C4-2B (cell line): ENCODE measurements around the gene TCF4.

ENCODE experiments used
- H3K27ac ChIP-seq: fragments of 450-650 bp; 2 replicates; pipeline ENCODE4 v1.5.1; 2017
- ZFX ChIP-seq: fragments of 450-650 bp; IDR thresholded peaks from 2 replicates; pipeline ENCODE4 v1.6.1; 2017
- TF ChIP-seq, protein P1 (sequence below): fragments of 450-650 bp; conservative IDR thresholded peaks from 2 replicates; pipeline ENCODE4 v1.5.1; 2017; ENCODE audit warnings: mild to moderate bottlenecking

TCF4 gene

DNA sequence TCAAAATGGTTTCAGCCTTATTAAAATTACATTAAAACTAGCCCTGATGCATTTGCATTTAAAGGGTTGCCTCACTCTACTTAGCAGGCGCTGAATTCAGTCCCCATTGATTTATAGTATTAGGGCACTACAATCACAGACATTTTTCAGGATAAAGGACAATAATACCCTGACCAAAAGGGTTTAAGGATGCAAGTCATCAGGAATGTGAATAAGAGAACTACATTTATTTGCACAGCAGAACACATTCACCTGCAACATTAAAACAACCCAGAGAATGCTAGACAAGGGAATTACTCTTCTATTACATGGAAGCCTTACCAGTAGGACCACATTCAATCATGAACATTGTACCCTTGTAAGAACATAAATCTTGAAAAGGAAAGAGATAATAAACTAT, 93.6 kb downstream of the TCF4 start:
- no peak overlapping the region for H3K27ac ChIP-seq

DNA sequence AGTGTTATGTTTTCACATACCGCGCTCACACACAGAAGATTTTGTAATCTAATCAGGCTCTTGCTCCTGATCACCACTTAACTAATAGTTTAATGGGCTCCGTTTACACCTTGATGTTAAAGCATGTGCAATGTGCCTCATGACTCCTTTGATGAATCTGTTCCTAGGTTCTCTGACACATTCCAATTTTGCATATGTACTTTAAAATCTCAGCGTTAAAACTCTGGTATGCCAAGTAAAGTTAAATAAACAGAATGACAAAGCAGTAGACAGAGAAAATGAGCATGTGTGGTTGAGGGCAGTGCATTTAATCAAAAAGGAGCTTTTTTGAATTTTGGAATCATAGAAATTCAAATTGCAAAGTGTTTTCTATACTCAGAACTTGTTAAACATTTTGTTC, 96.4 kb downstream of the TCF4 start:
- no peak overlapping the region for H3K27ac ChIP-seq
- TF ChIP-seq, protein P1, sequence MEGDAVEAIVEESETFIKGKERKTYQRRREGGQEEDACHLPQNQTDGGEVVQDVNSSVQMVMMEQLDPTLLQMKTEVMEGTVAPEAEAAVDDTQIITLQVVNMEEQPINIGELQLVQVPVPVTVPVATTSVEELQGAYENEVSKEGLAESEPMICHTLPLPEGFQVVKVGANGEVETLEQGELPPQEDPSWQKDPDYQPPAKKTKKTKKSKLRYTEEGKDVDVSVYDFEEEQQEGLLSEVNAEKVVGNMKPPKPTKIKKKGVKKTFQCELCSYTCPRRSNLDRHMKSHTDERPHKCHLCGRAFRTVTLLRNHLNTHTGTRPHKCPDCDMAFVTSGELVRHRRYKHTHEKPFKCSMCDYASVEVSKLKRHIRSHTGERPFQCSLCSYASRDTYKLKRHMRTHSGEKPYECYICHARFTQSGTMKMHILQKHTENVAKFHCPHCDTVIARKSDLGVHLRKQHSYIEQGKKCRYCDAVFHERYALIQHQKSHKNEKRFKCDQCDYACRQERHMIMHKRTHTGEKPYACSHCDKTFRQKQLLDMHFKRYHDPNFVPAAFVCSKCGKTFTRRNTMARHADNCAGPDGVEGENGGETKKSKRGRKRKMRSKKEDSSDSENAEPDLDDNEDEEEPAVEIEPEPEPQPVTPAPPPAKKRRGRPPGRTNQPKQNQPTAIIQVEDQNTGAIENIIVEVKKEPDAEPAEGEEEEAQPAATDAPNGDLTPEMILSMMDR, result no peak
- no peak for TF ChIP-seq ZFX

More for the DNA sequence above, 93.6 kb downstream of the TCF4 start:
- TF ChIP-seq, protein P1, result no peak
- TF ChIP-seq ZFX, result no peak

DNA sequence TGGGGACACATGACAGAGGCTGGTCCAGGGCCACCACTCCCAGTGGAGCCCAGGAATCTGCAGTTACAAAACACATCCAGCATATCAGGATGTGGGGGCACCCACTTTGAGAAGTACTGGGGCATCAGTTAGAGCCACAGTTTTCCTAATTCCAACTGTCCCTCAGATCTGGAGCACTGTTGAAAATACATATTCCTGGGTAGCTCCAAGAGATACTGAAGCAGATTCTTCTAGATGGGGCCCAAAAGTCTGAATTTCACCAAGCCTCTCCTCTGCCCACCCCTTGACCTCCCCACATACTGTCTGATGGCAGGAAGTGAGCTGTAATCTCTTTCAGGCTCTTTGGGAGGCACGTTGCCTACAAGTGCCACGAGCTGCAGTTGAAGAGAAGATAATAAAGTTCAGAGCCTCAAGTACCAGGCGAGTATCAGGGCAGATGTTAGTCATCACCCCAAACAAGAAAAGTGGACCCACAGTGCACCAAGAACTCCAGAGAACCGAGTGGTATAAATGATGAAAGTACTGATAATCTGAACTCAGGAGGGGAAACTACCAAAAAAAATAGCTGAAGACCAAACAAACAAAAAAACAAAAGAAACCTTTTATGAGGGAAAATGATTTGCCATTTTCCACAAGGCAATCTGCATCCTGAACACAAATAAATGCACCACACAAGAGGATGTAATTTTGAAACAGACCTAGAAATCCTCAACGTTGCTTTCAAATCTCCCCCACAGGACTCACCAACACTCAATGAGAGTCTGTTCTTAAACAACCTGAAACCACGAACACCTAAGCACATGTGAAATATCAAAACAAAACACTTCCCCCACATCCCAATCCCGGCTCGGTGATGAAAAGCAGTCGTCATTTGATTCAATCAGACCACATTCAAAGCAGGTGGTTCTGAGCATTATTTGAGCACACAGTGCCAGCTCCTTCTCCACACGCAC, 98.7 kb downstream of the TCF4 start:
- TF ChIP-seq, protein P1, result no peak
- TF ChIP-seq ZFX, result no peak
- no peak overlapping the region for H3K27ac ChIP-seq

DNA sequence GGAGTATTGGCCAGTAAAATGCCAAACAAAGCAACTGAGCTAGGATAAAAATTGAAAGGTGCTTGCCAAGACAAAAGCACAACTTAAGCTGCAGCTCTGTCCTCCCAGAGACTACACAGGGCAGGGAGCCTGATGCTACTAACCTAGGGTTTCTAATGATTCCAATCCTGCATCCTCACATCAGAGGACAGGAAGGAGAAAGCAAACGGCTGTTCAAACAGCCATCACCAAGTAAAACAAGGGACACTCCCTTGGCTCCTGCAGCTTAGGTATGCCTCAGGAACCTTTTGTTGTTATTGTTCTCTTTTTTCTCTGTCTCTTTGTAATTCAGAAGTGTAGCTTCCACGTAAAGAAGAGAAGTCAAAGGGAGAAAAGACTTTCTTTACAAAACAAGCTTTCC, 99.5 kb downstream of the TCF4 start:
- no peak overlapping the region for H3K27ac ChIP-seq
- TF ChIP-seq ZFX, result no peak

DNA sequence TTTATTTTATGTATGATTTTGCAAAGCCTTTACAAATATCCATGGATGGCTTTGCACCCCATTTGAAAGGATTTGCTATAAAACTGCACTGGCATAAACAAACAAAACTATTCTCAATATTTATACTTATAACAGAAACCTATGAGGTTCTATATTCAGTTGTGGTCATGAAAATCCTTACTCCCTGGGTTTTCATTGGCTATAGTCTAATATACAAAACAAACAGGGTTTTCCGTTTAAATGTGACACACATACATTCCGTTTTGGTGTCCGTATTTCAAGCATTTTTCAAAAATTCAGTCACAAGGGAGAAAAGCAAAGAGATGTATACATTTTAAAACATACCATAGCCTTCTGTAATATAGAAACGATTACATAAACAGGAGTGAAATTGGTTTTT, 100.0 kb downstream of the TCF4 start:
- H3K27ac ChIP-seq, result no peak overlapping the region
- TF ChIP-seq ZFX, result no peak
- TF ChIP-seq, protein P1, result no peak

DNA sequence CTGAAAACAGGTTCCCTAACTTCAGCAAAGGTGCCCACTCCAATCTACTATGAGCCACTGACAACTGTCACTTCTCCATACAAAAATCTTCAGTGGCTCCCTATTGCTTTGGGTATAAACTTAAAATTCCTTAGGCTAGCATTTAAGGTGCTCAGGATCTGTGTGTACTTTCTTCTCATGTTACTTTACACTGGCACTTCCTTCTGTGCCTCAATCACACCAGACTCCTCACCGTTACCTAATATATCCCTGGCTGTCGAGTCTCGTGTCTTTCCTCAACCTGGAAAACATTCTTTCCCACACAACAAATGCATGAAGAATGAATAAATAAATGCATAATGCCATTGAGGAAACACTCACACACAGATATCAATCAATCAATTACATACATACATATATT, 101.1 kb downstream of the TCF4 start:
- no peak for TF ChIP-seq ZFX
- TF ChIP-seq, protein P1, result no peak
- H3K27ac ChIP-seq, result no peak overlapping the region

DNA sequence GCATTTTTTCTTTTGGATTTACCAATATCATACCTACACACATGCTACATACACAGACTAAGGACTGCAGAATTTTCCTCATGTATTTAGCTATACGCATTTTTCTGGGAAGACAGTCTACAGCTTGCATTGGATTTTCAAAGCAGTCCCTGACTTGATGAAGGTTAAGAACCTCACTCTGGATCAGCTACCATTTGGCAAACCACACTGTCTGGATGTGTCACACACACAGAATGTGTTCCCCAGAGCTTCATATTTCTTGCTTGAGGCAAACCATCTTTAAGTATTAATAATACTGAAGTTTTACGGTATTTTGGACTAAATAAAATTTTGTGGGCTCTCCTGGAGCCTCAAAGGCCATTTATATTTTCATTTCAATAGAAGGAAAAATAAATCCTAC, 102.3 kb downstream of the TCF4 start:
- no peak overlapping the region for H3K27ac ChIP-seq
- no peak for TF ChIP-seq ZFX
- TF ChIP-seq, protein P1, result no peak

DNA sequence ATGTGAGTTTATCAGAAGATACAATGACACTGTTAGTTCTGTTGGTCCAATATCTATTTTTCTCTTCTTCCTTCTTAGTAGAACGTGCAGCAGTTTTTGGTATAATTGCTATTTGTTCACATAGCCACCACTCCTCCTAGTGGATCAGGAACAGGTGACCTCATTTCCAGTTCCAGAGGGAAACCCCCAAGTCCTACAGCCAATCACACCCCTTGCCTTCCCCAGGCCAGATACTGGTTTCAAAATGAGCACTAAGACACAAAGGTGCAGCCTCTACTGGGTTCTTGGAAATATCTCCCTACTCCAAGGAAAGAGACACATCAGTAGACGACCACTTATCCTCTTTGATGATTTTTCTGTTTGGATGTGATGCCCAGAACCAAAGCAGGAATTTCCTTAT, 103.2 kb downstream of the TCF4 start:
- no peak for TF ChIP-seq ZFX
- TF ChIP-seq, protein P1, result no peak
- no peak overlapping the region for H3K27ac ChIP-seq
